A549 treated with CpdA at 1 μM for 4 hours (cell line): ENCODE measurements around the gene NLRC5. TPM values are rescaled to one million over a fixed set of nuclear protein-coding genes. Genes with fewer than 3 reads are reported as not detected.

Experiments used
- total RNA-seq: library from RNA; stranded (reverse); fragments of 200-300 nt; extraction: Qiagen RNA extraction; gene quantifications from 5 replicates; pipeline ENCODE4 v1.2.3, GENCODE V29; 2022; ENCODE audit warnings: low read depth

The NLRC5 gene
- 3.3 to 6.9 TPM (median 4.1 TPM) in 5 replicates for total RNA-seq

GRCh38 chr16:56988948-56989945 is at the start of gene NLRC5:
Gene NLRC5 (plus strand): TSS chr16:56989557. CDS start chr16:57020713, 31,156 bp downstream.

DNA sequence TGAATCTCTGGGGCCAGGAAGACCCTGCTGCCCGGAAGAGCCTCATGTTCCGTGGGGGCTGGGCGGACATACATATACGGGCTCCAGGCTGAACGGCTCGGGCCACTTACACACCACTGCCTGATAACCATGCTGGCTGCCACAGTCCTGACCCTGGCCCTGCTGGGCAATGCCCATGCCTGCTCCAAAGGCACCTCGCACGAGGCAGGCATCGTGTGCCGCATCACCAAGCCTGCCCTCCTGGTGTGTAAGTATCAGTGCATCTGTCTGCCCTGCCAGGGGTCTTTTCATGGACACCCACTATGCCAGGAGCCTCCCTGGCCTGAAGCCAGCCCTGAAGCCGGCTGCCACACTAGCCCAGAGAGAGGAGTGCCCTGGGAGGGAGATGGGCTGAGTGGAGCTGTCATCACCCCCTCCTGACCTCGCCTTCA is 27.5 kb upstream of the NLRC5 start, which contains the start of gene CETP:
Gene CETP (plus strand): TSS at position 100 of the 431 bp plus-strand sequence. CDS start 30 bp downstream, at position 130.

DNA sequence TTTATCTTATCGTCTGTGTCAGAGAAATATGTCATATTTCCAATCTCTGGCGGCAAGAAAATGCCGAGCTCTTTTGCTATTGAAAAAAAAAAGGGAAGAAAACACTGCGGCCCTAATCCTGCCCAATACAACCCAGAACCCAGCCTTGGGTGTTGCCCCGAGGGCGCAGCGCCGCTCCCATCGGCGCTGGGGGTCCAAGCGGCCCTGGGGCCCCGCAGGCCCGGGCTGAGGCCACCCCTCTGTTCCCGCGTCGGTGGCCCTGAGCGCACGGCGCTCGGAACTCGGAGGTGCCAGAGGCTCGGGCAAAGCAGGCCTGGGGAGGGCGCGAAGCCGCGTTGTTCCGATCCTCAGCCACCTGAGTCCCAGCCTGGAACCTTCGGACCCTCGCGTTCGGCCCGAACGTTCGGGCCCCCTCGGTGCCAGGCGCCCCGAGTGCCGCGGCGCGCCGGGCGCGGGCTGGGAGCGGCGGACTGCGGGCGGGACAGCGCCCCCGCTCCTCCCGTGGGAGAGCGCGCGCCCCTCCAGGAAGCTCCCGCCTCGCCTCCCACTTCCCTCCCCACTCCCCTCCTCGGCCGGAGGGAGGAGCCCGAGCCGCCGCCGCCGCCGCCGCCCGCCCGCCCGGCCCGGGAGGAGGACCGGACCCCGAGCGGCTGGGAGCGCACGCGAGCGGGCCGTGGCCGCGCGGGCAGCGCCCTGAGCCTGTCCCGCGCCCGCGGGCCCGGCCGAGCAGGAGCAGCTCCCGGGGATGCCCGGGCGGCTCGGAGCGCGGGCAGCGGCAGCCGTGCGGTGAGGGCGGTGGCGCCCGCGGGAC is 102.8 kb downstream of the NLRC5 start, which contains the start of gene CPNE2:
Gene CPNE2 (plus strand): TSS at position 609 of the 811 bp plus-strand sequence. CDS start 18,160 bp downstream, outside the sequence.

Other genes starting within 250 kb of the NLRC5 start
- not detected in 5 replicates for gene SLC12A3, start 124.3 kb upstream of the NLRC5 start, total RNA-seq
- gene HERPUD1, start 57.4 kb upstream of the NLRC5 start, total RNA-seq: 105 to 181 TPM (median 127 TPM) in 5 replicates
- not detected in 5 replicates for gene CETP, start 27.6 kb upstream of the NLRC5 start, total RNA-seq
- 37.0 to 47.1 TPM (median 43.3 TPM) in 5 replicates for gene CPNE2, start 103.0 kb downstream of the NLRC5 start, total RNA-seq
- 93.2 to 116 TPM (median 95.2 TPM) in 5 replicates for gene PSME3IP1, start 196.5 kb downstream of the NLRC5 start, total RNA-seq
- gene RSPRY1, start 196.8 kb downstream of the NLRC5 start, total RNA-seq: 22.0 to 32.9 TPM (median 25.0 TPM) in 5 replicates